Medulla oblongata (tissue), 1 donor: ENCODE results near the gene TENT5A.

Experiments used
- DNase-seq: peaks from one replicate; pipeline ENCODE4 v3.0.0-alpha.2; 2015; ENCODE audit errors: extremely low spot score

Gene TENT5A

GRCh38 chr6:81771097-81771496, 18.6 kb upstream of the TENT5A start:
- DNase-seq: no peak

- DNase-seq: no peak
Observed at GRCh38 chr6:81770381-81770780, 17.9 kb upstream of the TENT5A start.

- DNase-seq: no peak
Observed at GRCh38 chr6:81769824-81770223, 17.3 kb upstream of the TENT5A start.

- no peak for DNase-seq
Observed at GRCh38 chr6:81768150-81768942, 15.9 kb upstream of the TENT5A start.

- no peak for DNase-seq
Observed at GRCh38 chr6:81767163-81767891, 14.8 kb upstream of the TENT5A start.

GRCh38 chr6:81766482-81767069, 14.1 kb upstream of the TENT5A start:
- peak; percentile 50 for DNase-seq

- DNase-seq: no peak
Observed at GRCh38 chr6:81764531-81764930, 12.1 kb upstream of the TENT5A start.

GRCh38 chr6:81763968-81764367, 11.5 kb upstream of the TENT5A start:
- DNase-seq: no peak

- no peak for DNase-seq
Observed at GRCh38 chr6:81763051-81763450, 10.6 kb upstream of the TENT5A start.

- DNase-seq: no peak
Observed at GRCh38 chr6:81762606-81763005, 10.1 kb upstream of the TENT5A start.

- DNase-seq: no peak
Observed at GRCh38 chr6:81762132-81762531, 9.7 kb upstream of the TENT5A start.

- DNase-seq: no peak
Observed at GRCh38 chr6:81761197-81761596, 8.7 kb upstream of the TENT5A start.

GRCh38 chr6:81759782-81760181, 7.3 kb upstream of the TENT5A start:
- DNase-seq: no peak

GRCh38 chr6:81758221-81758620, 5.7 kb upstream of the TENT5A start:
- DNase-seq: no peak

GRCh38 chr6:81756690-81757089, 4.2 kb upstream of the TENT5A start:
- no peak for DNase-seq

- DNase-seq: no peak
Observed at GRCh38 chr6:81755551-81755950, 3.1 kb upstream of the TENT5A start.

GRCh38 chr6:81754906-81755305, 2.4 kb upstream of the TENT5A start:
- no peak for DNase-seq

GRCh38 chr6:81753711-81754577, 1.5 kb upstream of the TENT5A start:
- DNase-seq: peak; percentile 89

GRCh38 chr6:81752921-81753710, 635 bp upstream of the TENT5A start:
- peak; percentile 91 for DNase-seq

- peak; percentile 43 for DNase-seq
Observed at GRCh38 chr6:81751388-81752083, 945 bp downstream of the TENT5A start.
